ENCODE measurements around the gene TRIM3.
A peak's percentile ranks its signal among the peaks of the same experiment; 100 is the strongest.
"Not testable (repeated sequence)": the region's sequence is repeated elsewhere in the genome, so short reads cannot be mapped to it uniquely, and the experiment has no call there.

The TRIM3 gene

GRCh38 chr11:6473451-6474412, at the start of gene TRIM3:
TRIM3 (minus strand) TSS chr11:6473941; CDS start chr11:6465695, 8,246 bp downstream.
- DNase-seq: peak; percentile 16 to 71

GRCh38 chr11:6523253-6523652, 49.5 kb upstream of the TRIM3 start:
- DNase-seq: no peak

GRCh38 chr11:6521946-6522345, 48.2 kb upstream of the TRIM3 start:
- DNase-seq: not testable (repeated sequence)

- no peak for DNase-seq
These were observed 46.5 kb upstream of the TRIM3 start for GRCh38 chr11:6520265-6520664.

- DNase-seq: no peak
These were observed 43.1 kb upstream of the TRIM3 start for GRCh38 chr11:6516865-6517264.

GRCh38 chr11:6505577-6506240, 32.0 kb upstream of the TRIM3 start:
- DNase-seq: no peak

GRCh38 chr11:6504166-6504565, 30.4 kb upstream of the TRIM3 start:
- DNase-seq: no peak

GRCh38 chr11:6502382-6502781, 28.6 kb upstream of the TRIM3 start:
- no peak for DNase-seq

GRCh38 chr11:6498544-6498943, 24.8 kb upstream of the TRIM3 start:
- DNase-seq: no peak

- DNase-seq: no peak
These were observed 24.4 kb upstream of the TRIM3 start for GRCh38 chr11:6498121-6498520.

- no peak for DNase-seq
These were observed 23.5 kb upstream of the TRIM3 start, which contains the start of gene DNHD1 for GRCh38 chr11:6497069-6497839. DNHD1 (plus strand) TSS chr11:6497280; CDS start chr11:6498216, 936 bp downstream.

GRCh38 chr11:6489306-6489705, 15.6 kb upstream of the TRIM3 start:
- DNase-seq: no peak

GRCh38 chr11:6488821-6489220, 15.1 kb upstream of the TRIM3 start:
- DNase-seq: no peak

- DNase-seq: no peak
These were observed 14.6 kb upstream of the TRIM3 start for GRCh38 chr11:6488342-6488741.

- DNase-seq: no peak
These were observed 13.2 kb upstream of the TRIM3 start for GRCh38 chr11:6486938-6487337.

GRCh38 chr11:6486256-6486655, 12.5 kb upstream of the TRIM3 start:
- DNase-seq: no peak

GRCh38 chr11:6485661-6486060, 11.9 kb upstream of the TRIM3 start:
- DNase-seq: no peak

- no peak for DNase-seq
These were observed 9.3 kb upstream of the TRIM3 start for GRCh38 chr11:6483015-6483414.

- DNase-seq: no peak
These were observed 8.7 kb upstream of the TRIM3 start for GRCh38 chr11:6482441-6482840.

- no peak for DNase-seq
These were observed 8.2 kb upstream of the TRIM3 start for GRCh38 chr11:6481924-6482275.

GRCh38 chr11:6481012-6481923, 7.5 kb upstream of the TRIM3 start, which contains the start of the genes ARFIP2 and TIMM10B:
ARFIP2 (minus strand) TSS chr11:6481331; CDS start chr11:6480421, 910 bp downstream.
TIMM10B (plus strand) TSS chr11:6481501; CDS start chr11:6481517, 16 bp downstream.
- peak; percentile 92 to 94 for DNase-seq

Data from cerebellar nuclear complex (tissue), 1 donor.